ENCODE measurements around the gene CTIF.

Gene CTIF

GRCh38 chr18:48669991-48670750 is 131.3 kb downstream of the CTIF start:
- DNase-seq: no peak

- DNase-seq: no peak
These were observed 132.1 kb downstream of the CTIF start for GRCh38 chr18:48670751-48671560.

- no peak for DNase-seq
These were observed 132.7 kb downstream of the CTIF start for GRCh38 chr18:48671561-48671945.

GRCh38 chr18:48672671-48673340 is 134.0 kb downstream of the CTIF start:
- no peak for DNase-seq

GRCh38 chr18:48673456-48673852 is 134.6 kb downstream of the CTIF start:
- DNase-seq: no peak

- no peak for DNase-seq
These were observed 135.3 kb downstream of the CTIF start for GRCh38 chr18:48673853-48674721.

GRCh38 chr18:48674758-48675351 is 136.0 kb downstream of the CTIF start:
- no peak for DNase-seq

GRCh38 chr18:48675352-48675761 is 136.5 kb downstream of the CTIF start:
- peak; percentile 77 to 79 for DNase-seq

- no peak for DNase-seq
These were observed 137.1 kb downstream of the CTIF start for GRCh38 chr18:48675912-48676311.

GRCh38 chr18:48676346-48676745 is 137.5 kb downstream of the CTIF start:
- DNase-seq: no peak

- peak; percentile 52 to 55 for DNase-seq
These were observed 138.0 kb downstream of the CTIF start for GRCh38 chr18:48676756-48677368.

GRCh38 chr18:48678237-48679115 is 139.6 kb downstream of the CTIF start:
- DNase-seq: no peak

GRCh38 chr18:48679236-48679635 is 140.4 kb downstream of the CTIF start:
- DNase-seq: no peak

- no peak for DNase-seq
These were observed 141.8 kb downstream of the CTIF start for GRCh38 chr18:48680339-48681250.

GRCh38 chr18:48682768-48683167 is 143.9 kb downstream of the CTIF start:
- no peak for DNase-seq

- no peak for DNase-seq
These were observed 144.4 kb downstream of the CTIF start for GRCh38 chr18:48683197-48683596.

GRCh38 chr18:48683661-48684060 is 144.8 kb downstream of the CTIF start:
- DNase-seq: no peak

- DNase-seq: no peak
These were observed 148.7 kb downstream of the CTIF start for GRCh38 chr18:48687346-48688042.

GRCh38 chr18:48688961-48689360 is 150.1 kb downstream of the CTIF start:
- no peak for DNase-seq

Data from activated CD4-positive, alpha-beta T cell treated with anti-CD3 and anti-CD28 coated beads, Interleukin-2, amount 50 U/mL, for 4 hours (primary cell).